Right lobe of liver (tissue), 6 donors: ENCODE data around the gene VRK3. TPM values are rescaled to one million over a fixed set of nuclear protein-coding genes. Genes with fewer than 3 reads are reported as not detected.

ENCODE experiments used
- ATAC-seq, 4 donors: fragments of 200-7000 bp; cut with Tn5 transposase; one replicate each; pipeline ENCODE4 v1.9.1; 2020; ENCODE audit warnings: mild to moderate bottlenecking in 4 of 4, moderate library complexity in 4 of 4
- DNase-seq, 3 donors: peaks; one replicate each; pipeline ENCODE4 v3.0.0-alpha.2; 2020
- H3K27ac ChIP-seq, 3 donors: fragments of 200-600 bp; one replicate each; pipeline ENCODE4 v1.8.0; 2022
- H3K27me3 ChIP-seq, 2 donors: fragments of 200-600 bp; one replicate each; pipeline ENCODE4 v1.8.0; 2022
- H3K36me3 ChIP-seq, 4 donors: fragments of 200-600 bp; sonication (generic) in 1 of 4; one replicate each; pipeline versions ENCODE4 v1.5.1 to v1.8.0; 2017 to 2022; ENCODE audit warnings: control low read depth in 1 of 4
- H3K4me1 ChIP-seq, 4 donors: fragments of 200-600 bp; sonication (generic) in 1 of 4; one replicate each; pipeline versions ENCODE4 v1.5.1 to v1.8.0; 2017 to 2022; ENCODE audit warnings: control low read depth in 1 of 4
- H3K4me3 ChIP-seq, 3 donors: fragments of 200-600 bp; one replicate each; pipeline ENCODE4 v1.8.0; 2022
- H3K9me3 ChIP-seq, 4 donors: fragments of 200-600 bp; sonication (generic) in 1 of 4; one replicate each; pipeline versions ENCODE4 v1.5.1 to v1.8.0; 2017 to 2022; ENCODE audit warnings: control low read depth in 1 of 4
- POLR2A ChIP-seq: fragments of 450-650 bp; IDR thresholded peaks from one replicate; pipeline ENCODE4 v1.6.1; 2017; ENCODE audit warnings: antibody characterized with exemption, mild to moderate bottlenecking
- WGBS: methylation state at CpG from one replicate; pipeline ENCODE4 v1.1.6; 2018; ENCODE audit warnings: low coverage, low lambda C conversion rate; ENCODE audit not compliant: insufficient coverage; ENCODE audit errors: missing lambda C conversion rate; 5-methylcytosine and 5-hydroxymethylcytosine counted together
- intact Hi-C, 2 donors: fragments of 100-400 bp; cut with DNase I; formaldehyde crosslinking; loops; one replicate each; pipeline versions ENCODE4 v1.11.2 to v1.14.1; 2022
- total RNA-seq, 6 experiments: library from RNA; depleted of rRNA in 2 of 6; stranded (reverse); fragments of >200 nt in 2 of 6; fragmentation: NEBNext Ultra II Directional in 3 of 6; extraction: Animal tissue kit (Norgen Biotek cat#: 25700) in 3 of 6; gene quantifications; one replicate each; pipeline versions ENCODE4 v1.1.0 to v1.2.4, GENCODE V29; 2016 to 2023
- TF ChIP-seq, protein P1 (sequence below), 4 donors: fragments of 200-600 bp in 3 of 4; fragments of 450-650 bp in 1 of 4; IDR thresholded peaks; one replicate each; pipeline versions ENCODE4 v1.5.1 to v1.8.0; 2016 to 2022; ENCODE audit warnings: antibody characterized with exemption in 4 of 4, mild to moderate bottlenecking in 2 of 4
- donor health status: DM: no; HTN: yes; CAD: no.
- donor health status: DM: no; HTN: no; CAD: no.
- donor health status: DM: no; HTN: no; CAD: no.
- donor health status: DM: no; HTN: yes; CAD: no.
- donor health status: DM: no; HTN: yes; CAD: no.

The VRK3 gene
- total RNA-seq, 6 experiments from 2014 or later, result 29.6 to 44.2 (median 33.0) TPM

DNA sequence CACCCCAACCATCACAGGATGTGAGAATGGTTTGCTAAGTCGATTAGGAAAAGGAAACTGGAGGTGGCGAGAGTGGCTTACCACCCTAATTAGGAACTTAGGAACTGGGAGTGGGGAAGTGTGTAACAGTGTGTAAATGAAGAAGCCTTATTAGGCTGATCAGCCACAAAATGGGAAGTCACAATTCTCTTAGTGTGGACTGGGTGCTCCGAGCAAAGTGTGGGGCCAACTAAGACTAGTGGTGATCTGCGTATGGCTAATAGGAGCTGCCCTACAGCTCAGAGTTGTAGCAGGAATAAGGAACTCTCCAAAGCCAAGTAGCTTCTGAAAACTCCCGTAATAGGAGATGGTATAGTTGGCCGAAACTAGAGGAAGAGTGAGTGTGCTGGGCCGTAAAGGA, 71.8 kb downstream of the VRK3 start:
- Histone ChIP-seq H3K9me3 (no peaks in the 10 kb centered on the region), H3K4me1 (peaks cover 0 to 10% (median 0%) of the 10 kb centered on the region in 4 donors), H3K27me3 (no peaks in the 10 kb centered on the region), H3K4me3 (no peak overlapping the region), H3K27ac (no peak overlapping the region), H3K36me3 (no peaks in the 10 kb centered on the region)
- ATAC-seq (peak; percentile 17 to 57 (median 34)), DNase-seq (no peak)
- no peak for TF ChIP-seq POLR2A
- TF ChIP-seq, protein P1, sequence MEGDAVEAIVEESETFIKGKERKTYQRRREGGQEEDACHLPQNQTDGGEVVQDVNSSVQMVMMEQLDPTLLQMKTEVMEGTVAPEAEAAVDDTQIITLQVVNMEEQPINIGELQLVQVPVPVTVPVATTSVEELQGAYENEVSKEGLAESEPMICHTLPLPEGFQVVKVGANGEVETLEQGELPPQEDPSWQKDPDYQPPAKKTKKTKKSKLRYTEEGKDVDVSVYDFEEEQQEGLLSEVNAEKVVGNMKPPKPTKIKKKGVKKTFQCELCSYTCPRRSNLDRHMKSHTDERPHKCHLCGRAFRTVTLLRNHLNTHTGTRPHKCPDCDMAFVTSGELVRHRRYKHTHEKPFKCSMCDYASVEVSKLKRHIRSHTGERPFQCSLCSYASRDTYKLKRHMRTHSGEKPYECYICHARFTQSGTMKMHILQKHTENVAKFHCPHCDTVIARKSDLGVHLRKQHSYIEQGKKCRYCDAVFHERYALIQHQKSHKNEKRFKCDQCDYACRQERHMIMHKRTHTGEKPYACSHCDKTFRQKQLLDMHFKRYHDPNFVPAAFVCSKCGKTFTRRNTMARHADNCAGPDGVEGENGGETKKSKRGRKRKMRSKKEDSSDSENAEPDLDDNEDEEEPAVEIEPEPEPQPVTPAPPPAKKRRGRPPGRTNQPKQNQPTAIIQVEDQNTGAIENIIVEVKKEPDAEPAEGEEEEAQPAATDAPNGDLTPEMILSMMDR (IDR thresholded peaks at IDR 0.05), result no peak
- 46% methylated on average over 6 of the region's 7 CpGs for WGBS
- intact Hi-C loops, result no loop called here

DNA sequence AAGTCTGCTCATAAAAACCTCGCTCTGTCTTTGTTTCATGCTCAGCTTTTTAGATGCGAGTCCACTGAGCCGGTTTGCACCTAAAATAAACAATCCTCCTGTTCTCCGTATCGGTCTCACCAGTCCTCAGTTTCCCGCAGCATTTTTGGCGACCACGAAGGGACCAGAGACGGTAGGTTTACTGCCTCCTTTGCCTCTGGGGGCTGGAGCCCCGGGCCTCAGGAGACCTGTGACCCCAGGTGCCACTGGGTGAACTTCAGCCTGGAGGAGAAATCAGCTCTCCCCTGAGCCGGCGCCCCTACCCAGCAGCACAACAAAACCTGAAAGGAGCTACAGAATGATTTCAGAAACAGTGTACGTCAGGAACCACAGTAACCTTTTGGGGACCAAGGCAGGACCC, 72.3 kb downstream of the VRK3 start:
- DNase-seq, result no peak
- no peak for ATAC-seq
- no peak overlapping the region for H3K27ac ChIP-seq

DNA sequence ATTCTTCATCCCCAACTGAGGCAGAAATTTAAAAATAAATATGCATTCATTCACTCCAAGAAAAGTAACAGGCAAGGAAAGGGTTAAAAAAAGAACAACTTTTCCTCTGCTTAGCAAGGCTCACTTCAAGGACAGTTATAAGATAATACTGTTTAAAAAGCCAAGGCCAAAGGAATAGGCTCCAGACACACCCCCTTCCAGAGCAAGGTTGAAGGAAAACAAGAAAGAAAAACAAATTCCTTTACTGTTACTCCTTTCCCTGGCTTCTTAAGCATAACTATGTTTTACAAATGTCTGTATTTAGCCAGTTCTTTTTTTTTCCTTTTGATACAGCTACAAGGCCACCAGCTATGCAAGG, 72.7 kb downstream of the VRK3 start:
- Histone ChIP-seq H3K4me1 (peaks cover 0 to 10% (median 0%) of the 10 kb centered on the region in 4 donors), H3K27ac (no peak overlapping the region), H3K36me3 (no peaks in the 10 kb centered on the region), H3K4me3 (no peak overlapping the region), H3K9me3 (no peaks in the 10 kb centered on the region), H3K27me3 (no peaks in the 10 kb centered on the region)
- DNase-seq (no peak), ATAC-seq (no peak)
- intact Hi-C loops, result no loop called here
- no peak for TF ChIP-seq POLR2A
- TF ChIP-seq, protein P1 (IDR thresholded peaks at IDR 0.05), result no peak

More for the DNA sequence above, 72.3 kb downstream of the VRK3 start:
- H3K4me3 ChIP-seq, result no peak overlapping the region
- peaks cover 0 to 10% (median 0%) of the 10 kb centered on the region in 4 donors for H3K4me1 ChIP-seq
- H3K27me3 ChIP-seq, result no peaks in the 10 kb centered on the region
- WGBS, result 67% methylated on average over 12 of the region's 13 CpGs
- TF ChIP-seq, protein P1 (IDR thresholded peaks at IDR 0.05), result no peak
- TF ChIP-seq POLR2A, result no peak
- no peaks in the 10 kb centered on the region for H3K9me3 ChIP-seq
- no peaks in the 10 kb centered on the region for H3K36me3 ChIP-seq
- intact Hi-C loops, result no loop called here

DNA sequence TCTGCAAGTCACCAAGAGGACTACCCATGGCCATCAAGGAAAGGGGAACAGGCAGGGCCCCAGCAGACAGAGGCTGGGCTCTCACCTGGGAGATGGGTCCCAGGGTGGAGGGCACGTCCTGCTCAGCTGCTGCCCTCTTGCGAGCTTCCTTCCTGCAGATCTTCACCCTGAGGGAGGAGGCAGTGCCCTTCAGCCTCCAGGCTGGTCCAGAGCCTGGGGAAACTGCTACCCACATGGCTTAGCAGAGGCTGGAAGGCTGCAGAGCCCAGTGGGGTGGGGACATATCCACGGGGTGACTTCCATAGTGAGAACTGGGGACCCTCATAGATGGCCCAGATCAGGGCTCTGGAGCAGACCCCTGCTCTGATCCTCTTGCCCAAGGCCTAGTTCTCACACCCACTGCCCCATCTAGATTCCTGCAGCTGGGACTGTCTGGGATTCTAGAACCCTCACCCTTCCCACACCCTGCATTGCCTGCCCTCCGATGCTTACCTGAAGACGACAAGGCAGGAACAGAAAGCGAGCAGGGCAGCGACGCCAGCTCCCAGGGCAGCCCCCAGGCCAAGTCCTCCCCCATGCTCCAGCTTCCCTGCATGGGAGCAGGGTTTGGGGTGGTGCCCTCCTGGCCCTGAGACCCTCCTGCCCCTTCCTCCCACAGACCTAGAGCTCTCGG, 73.2 kb downstream of the VRK3 start:
- ATAC-seq, result no peak
- 43% methylated on average over 3 of the region's 9 CpGs for WGBS
- DNase-seq, result no peak
- Histone ChIP-seq H3K4me1 (peaks cover 0 to 10% (median 0%) of the 10 kb centered on the region in 4 donors), H3K4me3 (no peak overlapping the region), H3K27me3 (no peaks in the 10 kb centered on the region), H3K9me3 (no peaks in the 10 kb centered on the region), H3K27ac (no peak overlapping the region), H3K36me3 (no peaks in the 10 kb centered on the region)
- TF ChIP-seq, protein P1 (IDR thresholded peaks at IDR 0.05), result no peak
- TF ChIP-seq POLR2A, result no peak
- intact Hi-C loops, result no loop called here
